Renal pelvis (tissue), 4 donors: ENCODE data around the gene TECPR1. TPM values are rescaled to one million over a fixed set of nuclear protein-coding genes. Genes with fewer than 3 reads are reported as not detected.

Experiments used
- DNase-seq: peaks from one replicate; pipeline ENCODE4 v3.0.0-alpha.2; 2013
- polyA plus RNA-seq, 3 donors: library from polyadenylated mRNA; unstranded; fragments of 120-200 nt; gene quantifications; one replicate each; pipeline ENCODE4 v1.2.1, GENCODE V29; 2013; ENCODE audit not compliant: insufficient read length in 3 of 3

TECPR1 gene
- polyA plus RNA-seq, 3 donors, result 15.9 to 28.5 (median 23.1) TPM

DNA sequence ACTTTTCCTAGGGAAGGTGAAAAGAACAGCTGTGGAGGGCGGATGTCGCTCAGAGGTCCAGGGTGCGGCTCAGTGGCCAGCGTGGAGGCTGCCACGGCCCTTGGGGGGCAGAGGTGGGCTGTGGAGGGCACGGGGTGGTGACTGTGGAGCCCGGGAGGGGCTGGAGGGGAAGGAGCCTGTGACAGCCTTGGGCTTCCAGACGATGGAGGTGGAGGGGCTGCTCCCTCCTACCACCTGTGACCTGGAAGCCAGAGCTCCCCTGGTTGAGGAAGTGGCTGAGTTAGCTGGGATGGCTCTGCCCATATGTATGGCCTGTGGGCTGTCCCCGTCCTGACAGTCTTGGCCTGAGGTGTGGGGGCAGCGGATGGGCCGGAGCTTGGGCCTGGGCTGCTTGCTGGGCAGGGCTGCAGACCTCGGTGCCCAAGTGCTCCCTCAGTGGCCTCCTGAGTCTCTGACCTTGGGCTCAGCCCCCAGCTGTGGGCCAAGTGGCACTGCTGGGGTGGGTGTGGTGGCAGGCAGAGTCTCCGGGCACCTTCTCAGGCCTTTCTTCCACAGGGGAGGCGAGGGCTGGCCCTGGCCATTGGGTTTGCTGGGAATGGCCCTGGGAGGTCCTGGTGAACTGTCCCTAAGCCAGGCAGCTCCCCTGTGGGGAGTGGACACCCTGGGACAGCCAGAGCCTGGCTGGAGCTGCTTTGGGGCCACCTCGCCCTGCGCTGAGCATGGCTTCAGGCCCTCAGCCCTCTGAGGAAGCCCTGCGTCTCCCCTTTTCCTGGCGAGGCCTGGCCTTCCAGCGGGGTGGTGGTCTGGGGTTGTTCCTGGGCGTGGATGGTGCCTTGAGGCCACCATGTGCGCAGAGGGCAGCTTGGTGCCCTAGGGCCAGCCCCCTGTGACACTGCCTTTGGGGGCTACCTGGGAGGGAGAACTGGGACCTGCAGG is 33.4 kb upstream of the TECPR1 start:
- no peak for DNase-seq

DNA sequence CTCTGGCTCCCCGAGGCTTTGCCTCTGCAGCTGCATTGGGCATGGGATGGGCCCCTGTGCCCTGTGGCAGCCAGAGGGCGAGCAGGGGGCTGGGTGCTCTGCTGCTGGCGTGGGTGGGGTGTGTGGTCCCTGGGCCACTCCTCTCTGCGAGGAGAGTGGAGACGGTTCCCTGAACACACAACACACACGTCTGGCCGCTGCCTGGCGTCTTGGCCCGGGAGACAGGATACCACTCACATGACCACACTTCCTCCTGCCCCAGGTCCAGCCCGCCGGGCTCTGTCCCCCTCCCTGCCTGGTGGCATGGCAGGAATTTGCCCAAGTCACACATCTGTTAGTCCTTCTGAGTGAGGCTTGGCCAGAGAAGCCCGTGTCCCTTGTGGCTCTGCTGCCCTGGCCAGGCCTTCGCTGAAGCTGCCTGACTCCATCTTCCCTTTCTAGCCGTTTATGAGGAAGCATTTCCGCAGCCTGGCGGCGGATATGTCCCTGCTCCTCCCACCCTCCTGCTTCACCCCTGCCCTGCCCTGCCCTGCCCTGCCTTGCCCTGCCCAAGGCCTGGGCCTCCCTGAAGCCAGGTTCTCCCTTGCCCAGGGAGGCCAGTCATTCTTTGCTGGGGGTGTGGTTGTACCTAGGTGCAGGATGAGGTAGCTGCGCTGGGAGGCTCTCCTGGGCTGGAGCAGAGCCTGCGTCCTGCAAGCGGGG is 32.5 kb upstream of the TECPR1 start:
- DNase-seq, result no peak

DNA sequence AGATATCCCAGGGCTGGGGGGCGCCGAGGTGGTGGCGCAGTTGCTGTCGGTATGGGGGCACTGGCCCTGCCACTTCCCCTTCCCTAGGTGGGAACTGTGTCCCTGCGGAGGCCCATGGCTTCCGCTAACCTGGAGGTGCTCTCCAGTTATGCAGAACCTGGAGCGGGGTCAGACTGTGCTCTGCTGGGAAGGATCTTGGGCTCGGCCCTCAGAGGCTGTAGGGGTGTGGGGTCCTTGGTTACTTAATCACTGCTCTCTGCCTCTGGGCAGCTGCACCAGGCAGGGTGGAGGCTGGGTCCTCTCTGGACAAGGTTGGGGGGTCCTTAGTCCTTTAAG is 31.8 kb upstream of the TECPR1 start:
- no peak for DNase-seq

DNA sequence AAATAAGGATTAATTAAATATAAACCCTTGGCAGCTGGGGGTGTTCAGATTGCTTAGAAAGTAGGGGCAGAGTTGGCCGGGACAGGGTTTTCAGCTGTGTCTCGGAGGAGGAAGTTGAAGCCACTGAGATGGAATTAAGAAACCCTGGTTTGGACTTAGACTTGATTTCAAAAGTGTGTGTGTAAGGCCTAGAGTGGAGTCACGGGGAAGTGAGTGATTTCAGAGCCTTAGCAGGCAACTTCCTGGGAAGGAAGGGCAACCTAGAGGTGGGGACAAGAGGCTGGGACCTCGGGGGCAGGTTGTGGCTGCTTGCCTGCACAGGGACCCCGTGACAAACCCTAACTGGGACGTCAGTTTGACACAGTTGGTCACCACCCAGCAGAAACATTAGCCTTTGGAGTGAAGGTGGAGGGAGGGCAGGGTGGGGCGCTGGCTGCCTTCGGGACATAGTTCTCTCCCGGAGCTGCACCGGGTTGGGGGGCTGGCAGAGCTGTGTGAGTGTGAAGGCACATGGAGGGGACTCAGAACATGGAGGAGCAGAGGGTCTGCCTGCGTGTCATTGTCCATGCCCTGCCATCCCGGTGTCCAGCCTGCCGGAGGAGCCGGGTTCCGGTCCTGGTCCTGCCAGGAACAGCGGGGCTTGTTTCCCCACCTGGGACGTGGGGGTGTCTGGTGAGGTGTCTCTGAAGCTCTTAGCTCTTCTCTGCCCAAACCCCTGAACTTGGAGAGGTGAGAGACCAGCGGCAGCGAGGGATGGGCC is 31.3 kb upstream of the TECPR1 start:
- DNase-seq, result no peak

DNA sequence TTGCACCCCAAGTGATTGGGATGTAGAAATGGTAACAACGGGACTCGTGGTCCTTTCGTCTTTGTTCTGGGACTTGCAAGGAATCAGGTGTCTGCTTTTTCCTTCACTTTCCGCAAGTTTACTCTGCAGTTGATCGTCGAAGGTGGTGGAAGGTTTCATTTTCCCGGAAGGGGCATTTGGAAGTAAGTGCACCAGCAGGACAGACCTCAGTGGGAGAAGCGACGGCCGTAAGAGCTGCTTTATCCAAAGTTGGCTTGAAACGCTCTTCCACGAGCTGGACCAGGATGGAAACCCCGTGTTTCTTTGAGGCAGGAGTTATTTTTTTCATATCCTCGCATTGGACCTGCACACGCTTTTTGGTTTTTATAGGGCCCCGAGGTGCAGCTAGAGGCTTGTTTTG is 30.7 kb upstream of the TECPR1 start:
- DNase-seq, result no peak

DNA sequence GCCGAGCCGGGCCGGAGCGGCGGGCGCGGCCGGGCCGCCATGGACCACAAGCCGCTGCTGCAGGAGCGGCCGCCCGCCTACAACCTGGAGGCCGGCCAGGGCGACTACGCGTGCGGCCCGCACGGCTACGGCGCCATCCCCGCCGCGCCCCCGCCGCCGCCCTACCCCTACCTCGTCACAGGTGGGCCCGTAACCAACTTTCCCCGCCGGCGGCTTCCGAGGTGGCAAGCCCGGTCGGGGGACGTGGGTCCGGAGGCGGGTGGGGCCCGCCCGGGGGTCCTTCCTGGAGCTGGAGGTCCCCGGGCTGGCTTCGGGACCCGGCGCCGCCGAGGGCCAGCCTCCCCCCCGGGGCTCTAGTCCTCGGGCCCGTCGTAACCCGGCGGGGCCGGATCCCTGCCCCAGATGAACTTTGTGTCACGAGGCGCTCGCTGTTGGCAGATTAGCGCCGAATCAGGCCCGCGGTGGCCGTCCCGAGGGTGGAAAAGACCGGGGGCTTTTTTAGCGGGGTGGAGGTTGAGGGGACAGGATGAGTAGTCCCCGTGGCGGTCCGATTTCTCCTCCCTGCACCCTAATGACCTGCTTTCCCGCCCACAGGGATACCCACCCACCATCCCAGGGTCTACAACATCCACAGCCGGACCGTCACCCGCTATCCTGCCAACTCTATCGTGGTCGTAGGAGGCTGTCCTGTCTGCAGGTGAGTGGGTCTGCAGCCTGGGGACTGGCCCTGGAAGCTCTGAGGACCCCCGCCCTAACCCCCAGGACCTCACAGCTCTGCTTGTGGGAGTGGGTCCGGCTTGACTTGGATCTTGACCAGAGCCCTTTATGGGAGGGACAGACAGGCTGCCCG is 29.9 kb upstream of the TECPR1 start:
- DNase-seq, result no peak

DNA sequence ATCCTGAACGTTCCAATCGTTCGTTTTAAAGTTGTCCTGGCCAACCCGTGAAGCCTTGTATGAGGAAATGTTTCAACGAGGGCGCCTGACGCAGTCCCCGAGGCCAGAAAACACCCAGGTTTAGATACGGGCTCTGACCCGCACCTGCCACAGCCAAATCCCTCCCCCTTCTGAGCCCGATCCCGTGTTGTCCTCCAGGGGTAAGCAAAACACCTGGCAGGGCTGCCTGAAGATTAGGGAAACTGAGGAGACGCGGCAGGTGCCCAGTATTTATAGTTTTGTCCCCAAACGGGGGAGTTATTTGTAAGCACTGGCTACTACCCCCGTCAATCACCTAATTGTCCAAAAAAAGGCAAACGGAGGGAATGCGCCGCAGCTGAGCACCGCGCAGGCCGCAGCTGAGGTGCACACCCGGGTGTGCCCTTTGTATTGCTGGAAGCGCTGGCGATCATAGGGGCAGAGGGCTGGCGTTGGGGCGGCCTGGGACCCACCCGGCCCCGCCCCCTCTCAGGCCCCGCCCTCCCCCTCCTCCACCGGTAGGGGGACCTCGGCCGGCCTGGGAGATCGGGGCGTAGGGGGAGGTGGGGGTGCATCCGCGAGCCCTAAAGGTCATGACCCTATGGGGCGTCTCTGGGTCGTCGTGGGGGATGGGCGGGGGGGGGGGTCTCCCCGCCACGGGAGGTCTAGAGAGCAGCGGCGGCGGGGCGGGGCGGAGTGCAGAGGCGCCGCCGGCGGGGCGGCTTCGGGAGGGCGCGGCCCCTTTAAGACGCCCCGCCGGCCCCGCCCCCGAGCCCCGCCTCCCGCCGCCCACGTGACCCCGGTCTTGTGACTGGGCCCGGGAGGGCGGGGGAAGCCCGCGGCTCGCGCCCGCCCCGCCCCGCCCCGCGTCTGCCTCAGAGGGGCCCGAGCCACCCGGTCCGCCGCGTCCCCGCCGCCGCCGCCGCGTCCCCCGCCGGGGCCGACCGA is 29.0 kb upstream of the TECPR1 start, which contains the start of gene BRI3:
TSS of gene BRI3 (plus strand) at position 896 of the 966 bp plus-strand sequence. CDS start 110 bp downstream, outside the sequence.
- DNase-seq, result peak; percentile 92

DNA sequence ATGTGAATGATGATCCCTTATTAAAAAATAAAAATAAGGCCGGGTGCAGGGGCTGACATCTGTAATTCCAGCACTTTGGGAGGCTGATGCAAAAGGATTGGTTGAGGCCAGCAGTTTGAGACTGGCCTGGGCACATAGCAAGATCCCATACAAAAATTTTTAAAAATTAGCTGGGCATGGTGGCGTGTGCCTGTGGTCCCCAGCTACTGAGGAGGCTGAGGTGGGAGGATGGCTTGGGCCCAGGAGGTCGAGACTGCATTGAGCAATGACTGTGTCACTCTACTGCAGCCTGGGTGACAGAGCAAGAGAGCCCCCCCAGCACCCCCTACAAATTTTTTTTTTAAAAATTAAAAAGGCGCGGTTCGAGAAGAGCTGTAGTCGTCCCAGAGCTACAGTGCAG is 28.3 kb upstream of the TECPR1 start:
- DNase-seq, result no peak

DNA sequence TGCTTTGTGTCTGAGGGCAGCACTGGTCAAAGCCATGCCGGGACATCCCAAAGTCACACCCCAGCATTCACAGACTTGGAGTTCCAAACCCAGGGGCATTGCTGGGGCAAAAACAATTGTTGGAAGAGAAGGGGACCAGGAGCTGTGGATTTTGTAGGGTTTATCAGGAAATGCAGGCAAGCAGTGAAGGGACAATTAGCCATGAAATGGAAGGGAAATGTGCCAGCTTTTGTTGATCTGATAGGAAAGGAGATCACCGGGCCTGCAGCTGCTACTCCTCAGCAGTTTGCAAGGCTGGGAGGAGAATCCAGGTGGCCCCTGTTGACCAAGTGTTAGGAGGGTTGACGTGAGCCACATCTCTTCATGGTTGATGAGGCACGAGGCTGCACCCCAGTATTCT is 26.9 kb upstream of the TECPR1 start:
- DNase-seq, result no peak

DNA sequence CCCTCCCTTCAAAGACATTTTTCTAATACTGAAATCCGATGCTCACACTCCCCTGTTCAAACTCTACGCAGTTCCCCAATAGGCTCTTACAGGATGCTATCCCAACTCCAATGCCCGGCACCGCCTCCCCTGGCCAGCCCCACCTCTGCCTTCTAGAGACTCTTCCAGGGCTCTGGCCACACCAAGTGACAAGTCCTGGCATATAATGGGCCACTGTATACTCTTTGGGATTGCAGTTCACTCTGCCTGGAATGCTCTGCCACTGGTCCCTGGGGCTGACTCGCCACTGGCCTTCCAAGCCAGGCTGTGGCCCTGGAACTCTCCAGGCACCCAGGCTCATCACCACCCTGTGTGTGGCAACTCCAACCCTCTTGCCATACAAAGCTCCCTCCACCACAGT is 26.4 kb upstream of the TECPR1 start:
- DNase-seq, result no peak

DNA sequence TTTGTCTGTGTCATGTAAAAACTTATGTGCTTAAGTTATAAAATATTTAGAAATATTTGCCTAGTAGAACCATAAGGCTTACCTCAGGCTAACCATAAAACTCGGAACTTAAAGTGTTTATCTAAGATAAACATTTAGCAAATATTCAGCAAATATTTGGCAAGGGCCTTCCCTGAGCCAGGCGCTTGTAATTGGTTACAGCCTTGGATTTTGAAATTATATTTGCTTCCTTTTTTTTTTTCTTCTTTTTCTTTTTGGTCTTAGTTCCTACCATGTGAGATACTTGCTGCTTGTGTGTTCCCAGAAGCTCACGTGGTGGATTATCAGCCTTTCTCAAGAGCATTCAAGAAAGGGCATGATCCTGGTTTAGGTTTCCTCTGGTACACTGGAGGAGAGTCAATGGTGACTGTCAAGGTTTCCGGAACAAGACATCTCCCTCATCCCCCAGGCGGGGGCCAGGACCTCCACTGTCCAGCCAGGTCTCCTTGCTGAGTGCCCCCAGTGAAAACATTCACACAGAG is 24.3 kb upstream of the TECPR1 start:
- no peak for DNase-seq

DNA sequence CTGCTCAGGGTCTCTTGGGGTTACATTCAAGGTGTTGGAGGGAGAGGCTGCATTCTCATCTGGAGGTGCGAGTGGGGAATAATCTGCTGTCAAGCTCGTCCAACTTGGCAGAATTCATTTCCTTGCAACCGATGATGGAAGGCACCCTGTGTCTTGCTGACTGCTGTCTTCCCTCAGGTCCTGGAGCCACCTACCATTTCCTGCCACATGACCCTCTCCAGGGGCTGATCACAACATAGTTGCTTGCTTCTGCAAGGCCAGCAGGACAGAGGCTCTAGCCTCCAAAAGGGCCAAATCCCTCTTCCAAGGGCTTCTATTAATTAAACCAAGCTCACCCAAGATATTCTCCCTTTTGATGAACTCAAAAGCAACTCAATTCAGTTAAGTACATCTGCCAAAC is 15.3 kb upstream of the TECPR1 start:
- DNase-seq, result no peak

DNA sequence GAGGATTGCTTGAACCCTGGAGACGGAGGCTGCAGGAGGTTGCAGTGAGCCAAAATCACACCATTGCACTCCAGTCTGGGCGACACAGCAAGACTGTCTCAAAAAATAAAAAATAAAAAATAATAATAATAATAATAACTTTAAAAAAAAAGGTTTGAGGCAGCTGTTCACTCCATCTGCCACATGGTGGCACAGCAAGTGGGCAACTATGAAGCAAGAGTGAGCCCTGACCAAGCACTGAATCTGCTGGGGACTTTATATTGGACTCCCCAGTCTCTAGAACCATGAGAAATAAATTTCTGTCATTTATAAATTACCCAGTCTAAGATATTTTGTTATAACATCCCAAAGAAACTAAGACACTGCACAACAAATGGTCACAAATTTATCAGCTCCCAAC is 14.8 kb upstream of the TECPR1 start:
- DNase-seq, result no peak

DNA sequence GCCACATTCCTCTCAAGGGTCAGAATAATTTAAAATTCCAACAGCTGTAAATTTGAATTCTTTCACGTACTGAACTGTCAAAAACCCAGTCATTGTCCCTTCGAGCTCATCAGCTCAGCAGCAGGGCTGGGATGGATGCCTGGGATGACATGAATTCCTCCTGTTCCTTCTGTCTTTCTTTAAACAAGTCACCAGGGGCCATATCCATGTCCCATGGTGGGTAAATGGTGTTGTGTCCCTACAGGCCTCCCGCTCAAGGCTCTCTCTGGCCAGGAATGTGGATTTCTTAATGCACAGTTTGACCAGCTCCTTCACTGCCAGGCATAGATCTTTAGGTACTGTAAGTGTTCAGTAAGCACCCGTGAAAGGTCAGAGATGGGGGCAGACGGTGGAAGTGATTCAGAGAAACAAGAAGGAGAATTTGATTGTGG is 13.8 kb upstream of the TECPR1 start:
- DNase-seq, result no peak

DNA sequence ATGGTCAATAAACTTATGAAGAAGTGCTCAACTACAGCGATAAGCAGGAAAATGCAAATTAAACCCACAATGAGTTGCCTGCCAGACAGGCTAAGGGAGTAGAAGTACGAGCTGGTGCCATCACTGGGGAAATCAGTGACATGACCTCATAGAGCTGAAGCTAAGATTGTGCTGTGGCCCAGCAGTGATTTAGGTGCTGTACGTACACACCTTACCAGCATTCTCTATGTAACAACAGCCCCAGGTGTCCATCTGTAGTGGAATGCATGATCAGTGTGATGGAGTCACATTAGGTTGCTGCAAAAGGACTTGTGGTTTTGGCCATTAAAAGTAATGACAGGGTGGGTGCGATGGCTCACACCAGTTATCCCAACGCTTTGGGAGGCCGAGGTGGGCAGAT is 5.7 kb upstream of the TECPR1 start:
- DNase-seq, result no peak

DNA sequence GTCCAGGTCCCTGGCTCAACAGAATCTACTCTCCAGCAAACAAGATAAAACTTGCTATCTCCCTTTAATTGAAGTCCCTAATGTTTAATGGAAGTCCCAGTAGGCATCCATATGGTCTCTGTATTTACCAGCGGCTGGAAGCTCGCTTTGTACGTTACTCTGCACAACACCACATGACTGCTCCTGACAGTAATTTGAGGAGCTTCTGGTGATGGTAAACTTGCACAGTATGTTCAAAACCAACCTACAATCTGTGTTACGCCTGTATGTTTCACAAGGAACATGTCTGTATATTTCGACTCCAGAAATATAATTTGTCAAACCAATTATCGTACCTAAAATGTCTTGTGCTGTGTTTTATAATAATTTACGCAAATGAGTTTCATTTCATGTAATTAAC is 4.4 kb upstream of the TECPR1 start:
- DNase-seq, result no peak

DNA sequence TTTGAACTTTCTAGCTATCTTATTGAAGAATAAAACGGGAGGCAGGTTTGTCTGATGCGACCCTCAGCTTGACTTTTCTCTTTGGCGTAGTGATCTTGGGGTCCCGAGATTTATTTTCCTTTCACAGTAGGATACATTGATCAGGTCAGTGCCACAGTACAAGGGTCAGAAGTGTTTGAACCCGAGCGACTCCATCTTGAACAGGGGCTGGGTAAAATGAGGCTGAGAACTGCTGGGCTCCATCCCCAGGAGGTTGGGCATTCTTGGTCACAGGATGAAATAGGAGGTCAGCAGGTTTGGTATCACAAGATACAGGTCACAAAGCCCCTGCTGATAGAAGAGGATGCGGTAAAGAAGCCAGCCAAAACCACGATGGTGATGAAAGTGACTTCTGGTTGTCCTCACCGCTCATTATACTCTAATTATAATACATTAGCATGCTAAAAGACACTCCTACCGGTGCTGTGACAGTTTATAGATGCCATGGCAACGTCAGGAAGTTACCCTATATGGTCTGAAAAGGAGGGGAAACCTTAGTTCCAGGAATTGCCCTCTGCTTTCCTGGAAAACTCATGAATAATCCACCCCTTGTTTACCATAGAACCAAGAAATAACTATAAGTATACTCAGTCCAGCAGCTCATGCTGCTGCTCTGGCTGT is 3.0 kb upstream of the TECPR1 start:
- no peak for DNase-seq

DNA sequence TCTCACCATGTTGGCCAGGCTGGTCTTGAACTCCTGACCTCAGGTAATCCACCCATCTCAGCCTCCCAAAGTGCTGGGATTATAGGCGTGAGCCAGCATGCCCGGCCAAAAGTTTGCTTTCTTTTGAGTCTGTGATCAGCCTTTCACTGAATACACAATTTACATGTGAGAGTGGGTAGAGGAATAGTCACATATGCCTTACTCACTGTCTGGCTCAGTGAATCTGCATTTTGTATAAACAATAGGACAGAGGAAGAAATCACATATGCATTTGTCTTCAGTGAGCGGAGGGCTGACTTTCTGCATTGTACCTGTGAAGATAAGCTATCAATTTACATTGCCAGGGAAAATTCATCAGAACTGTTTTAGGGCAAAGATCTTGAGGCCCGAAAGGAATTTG is 2.5 kb upstream of the TECPR1 start:
- DNase-seq, result no peak

DNA sequence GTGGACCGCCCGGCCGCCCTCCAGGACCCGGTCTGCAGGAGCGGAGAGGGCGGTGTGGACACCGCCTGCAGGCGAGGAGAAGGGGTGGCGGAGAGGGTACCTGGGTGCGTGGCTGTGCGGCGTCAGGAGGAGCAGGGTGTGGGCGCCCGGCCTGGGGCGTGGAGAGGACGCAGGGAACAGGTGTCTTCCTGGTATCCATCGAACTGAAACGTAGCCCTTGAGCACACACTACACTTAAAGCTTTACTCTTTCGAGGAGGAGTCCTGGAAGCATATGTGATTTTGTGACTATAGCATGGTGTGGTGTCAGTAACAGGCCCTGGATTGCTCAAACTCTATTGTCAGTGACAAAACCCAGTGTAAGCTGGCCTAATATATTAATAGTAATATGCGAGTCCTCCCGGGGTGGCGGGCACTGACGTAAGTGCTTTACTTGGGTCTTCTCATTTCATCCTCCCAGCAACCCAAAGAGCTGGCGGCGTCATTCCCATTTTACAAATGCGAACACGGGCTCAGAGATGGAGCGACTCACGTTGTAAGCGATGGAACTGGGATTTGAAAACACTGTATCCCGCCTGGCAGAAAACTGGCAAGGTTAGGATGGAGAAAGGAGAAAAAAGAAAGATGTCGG is 508 bp upstream of the TECPR1 start:
- no peak for DNase-seq
